Gastrocnemius medialis (tissue), 4 donors: Measurements from ENCODE around the gene ZNF845. TPM values are rescaled to one million over a fixed set of nuclear protein-coding genes. Genes with fewer than 3 reads are reported as not detected.

Source experiments
- ATAC-seq, 2 donors: fragments of 150-250 bp; one replicate each; pipeline ENCODE4 v1.9.1; 2016
- DNase-seq, 2 donors: peaks; one replicate each; pipeline ENCODE4 v3.0.0-alpha.2; 2019
- H3K27ac ChIP-seq, 4 donors: fragments of 200-600 bp; sonication (generic); 1 replicate in 1 of 4; 2 replicates in 3 of 4; pipeline ENCODE4 v1.5.1; 2016 to 2018; ENCODE audit warnings: mild to moderate bottlenecking in 2 of 4, moderate library complexity in 1 of 4
- H3K27me3 ChIP-seq, 3 donors: fragments of 200-600 bp; sonication (generic) in 2 of 3; 1 replicate in 1 of 3; 2 replicates in 2 of 3; pipeline versions ENCODE4 v1.5.1 to v1.6.0; 2016 to 2019; ENCODE audit warnings: mild to moderate bottlenecking in 1 of 3, moderate library complexity in 1 of 3
- H3K36me3 ChIP-seq, 2 donors: fragments of 200-600 bp; sonication (generic) in 1 of 2; one replicate each; pipeline ENCODE4 v1.5.1; 2017 to 2018
- H3K4me1 ChIP-seq, 2 donors: fragments of 200-600 bp; sonication (generic) in 1 of 2; one replicate each; pipeline ENCODE4 v1.5.1; 2016 to 2017; ENCODE audit warnings: mild to moderate bottlenecking in 2 of 2
- H3K4me3 ChIP-seq, 4 donors: fragments of 200-600 bp; sonication (generic) in 3 of 4; 1 replicate in 1 of 4; 2 replicates in 3 of 4; pipeline ENCODE4 v1.5.1; 2016 to 2019; ENCODE audit warnings: mild to moderate bottlenecking in 2 of 4
- H3K9me3 ChIP-seq, 3 donors: fragments of 200-600 bp; sonication (generic) in 2 of 3; 1 replicate in 1 of 3; 2 replicates in 2 of 3; pipeline ENCODE4 v1.5.1; 2016 to 2019
- POLR2A ChIP-seq, 2 donors: fragments of 450-650 bp; IDR thresholded peaks; one replicate each; pipeline ENCODE4 v1.6.1; 2017; ENCODE audit warnings: antibody characterized with exemption in 2 of 2, mild to moderate bottlenecking in 2 of 2, moderate library complexity in 2 of 2
- in situ Hi-C, 4 donors: fragments of 200-750 bp; cut with MboI; loops; one replicate each; pipeline versions ENCODE4 v1.15.0 to v1.8.0; 2017; ENCODE audit warnings: low sequenced_read_pairs in 4 of 4
- intact Hi-C: fragments of 100-400 bp; cut with DNase I; formaldehyde crosslinking; loops from one replicate; pipeline ENCODE4 v1.15.1; 2023; ENCODE audit warnings: low total_unique reads
- total RNA-seq, 4 donors: library from RNA; depleted of rRNA; stranded (reverse); fragments of >200 nt; gene quantifications; one replicate each; pipeline versions ENCODE4 v1.1.0 to v1.2.3, GENCODE V29; 2016
- TF ChIP-seq, protein P1 (sequence below), 5 experiments: fragments of 450-650 bp in 3 of 5; fragments of 200-600 bp in 2 of 5; sonication (generic) in 2 of 5; IDR thresholded peaks in 4 of 5; conservative IDR thresholded peaks in 1 of 5; 1 replicate in 4 of 5; 2 replicates in 1 of 5; pipeline ENCODE4 v1.5.1; 2016 to 2019; ENCODE audit warnings: antibody characterized with exemption in 5 of 5, mild to moderate bottlenecking in 3 of 5, moderate library complexity in 3 of 5

Gene ZNF845
- total RNA-seq, 4 donors from 2014 or later, result 1.00 to 2.3 (median 1.4) TPM

DNA sequence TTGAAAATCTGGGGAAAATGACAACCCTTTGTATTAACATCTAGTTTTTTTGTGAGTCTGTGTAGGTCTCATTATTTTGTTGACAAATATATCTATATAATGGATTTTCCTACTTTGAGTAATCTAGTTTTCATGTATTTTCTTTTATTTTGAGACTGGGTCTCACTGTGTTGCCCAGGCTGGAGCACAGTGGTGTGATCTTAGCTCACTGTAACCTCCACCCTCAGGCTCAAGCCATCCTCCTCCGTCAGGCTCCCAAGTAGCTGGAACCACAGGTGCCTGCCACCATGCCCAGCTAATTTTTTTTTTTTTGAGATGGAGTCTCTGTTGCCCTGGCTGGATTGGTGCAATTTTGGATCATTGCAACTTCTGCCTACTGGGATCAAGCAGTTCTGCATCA, 41.2 kb downstream of the ZNF845 start:
- no peaks in the 10 kb centered on the region for H3K9me3 ChIP-seq
- no peaks in the 10 kb centered on the region for H3K27me3 ChIP-seq
- intact Hi-C loops, result no loop called here
- no peaks in the 10 kb centered on the region for H3K36me3 ChIP-seq
- no peak overlapping the region for H3K27ac ChIP-seq
- ATAC-seq, result no peak
- in situ Hi-C loops, result no loop called here
- H3K4me1 ChIP-seq, result no peaks in the 10 kb centered on the region
- TF ChIP-seq, protein P1, sequence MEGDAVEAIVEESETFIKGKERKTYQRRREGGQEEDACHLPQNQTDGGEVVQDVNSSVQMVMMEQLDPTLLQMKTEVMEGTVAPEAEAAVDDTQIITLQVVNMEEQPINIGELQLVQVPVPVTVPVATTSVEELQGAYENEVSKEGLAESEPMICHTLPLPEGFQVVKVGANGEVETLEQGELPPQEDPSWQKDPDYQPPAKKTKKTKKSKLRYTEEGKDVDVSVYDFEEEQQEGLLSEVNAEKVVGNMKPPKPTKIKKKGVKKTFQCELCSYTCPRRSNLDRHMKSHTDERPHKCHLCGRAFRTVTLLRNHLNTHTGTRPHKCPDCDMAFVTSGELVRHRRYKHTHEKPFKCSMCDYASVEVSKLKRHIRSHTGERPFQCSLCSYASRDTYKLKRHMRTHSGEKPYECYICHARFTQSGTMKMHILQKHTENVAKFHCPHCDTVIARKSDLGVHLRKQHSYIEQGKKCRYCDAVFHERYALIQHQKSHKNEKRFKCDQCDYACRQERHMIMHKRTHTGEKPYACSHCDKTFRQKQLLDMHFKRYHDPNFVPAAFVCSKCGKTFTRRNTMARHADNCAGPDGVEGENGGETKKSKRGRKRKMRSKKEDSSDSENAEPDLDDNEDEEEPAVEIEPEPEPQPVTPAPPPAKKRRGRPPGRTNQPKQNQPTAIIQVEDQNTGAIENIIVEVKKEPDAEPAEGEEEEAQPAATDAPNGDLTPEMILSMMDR (IDR thresholded peaks at IDR 0.05 in 4 of 5, conservative IDR thresholded peaks at IDR 0.05 in 1 of 5), result no peak
- no peak for TF ChIP-seq POLR2A (IDR thresholded peaks at IDR 0.05)
- no peak overlapping the region for H3K4me3 ChIP-seq
- no peak for DNase-seq

DNA sequence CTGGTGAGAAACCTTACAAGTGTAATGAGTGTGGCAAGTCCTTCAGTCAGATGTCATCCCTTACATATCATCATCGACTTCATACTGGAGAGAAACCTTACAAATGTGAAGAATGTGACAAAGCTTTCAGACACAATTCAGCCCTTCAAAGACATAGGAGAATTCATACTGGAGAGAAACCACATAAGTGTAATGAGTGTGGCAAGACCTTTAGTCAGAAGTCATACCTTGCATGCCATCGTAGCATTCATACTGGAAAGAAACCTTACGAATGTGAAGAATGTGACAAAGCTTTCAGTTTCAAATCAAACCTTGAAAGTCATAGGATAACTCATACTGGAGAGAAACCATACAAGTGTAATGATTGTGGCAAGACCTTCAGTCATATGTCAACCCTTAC, 47.8 kb downstream of the ZNF845 start:
- in situ Hi-C loops, result no loop called here
- H3K4me1 ChIP-seq, result no peaks in the 10 kb centered on the region
- peaks cover 0 to 17% (median 0%) of the 10 kb centered on the region in 3 donors for H3K9me3 ChIP-seq
- peaks cover 0 to 5% of the 10 kb centered on the region in 2 donors for H3K36me3 ChIP-seq
- ATAC-seq, result no peak
- intact Hi-C loops, result no loop called here
- no peak overlapping the region for H3K27ac ChIP-seq
- TF ChIP-seq, protein P1 (IDR thresholded peaks at IDR 0.05 in 4 of 5, conservative IDR thresholded peaks at IDR 0.05 in 1 of 5), result no peak
- no peak for TF ChIP-seq POLR2A (IDR thresholded peaks at IDR 0.05)
- DNase-seq, result no peak
- no peaks in the 10 kb centered on the region for H3K27me3 ChIP-seq
- no peak overlapping the region for H3K4me3 ChIP-seq

DNA sequence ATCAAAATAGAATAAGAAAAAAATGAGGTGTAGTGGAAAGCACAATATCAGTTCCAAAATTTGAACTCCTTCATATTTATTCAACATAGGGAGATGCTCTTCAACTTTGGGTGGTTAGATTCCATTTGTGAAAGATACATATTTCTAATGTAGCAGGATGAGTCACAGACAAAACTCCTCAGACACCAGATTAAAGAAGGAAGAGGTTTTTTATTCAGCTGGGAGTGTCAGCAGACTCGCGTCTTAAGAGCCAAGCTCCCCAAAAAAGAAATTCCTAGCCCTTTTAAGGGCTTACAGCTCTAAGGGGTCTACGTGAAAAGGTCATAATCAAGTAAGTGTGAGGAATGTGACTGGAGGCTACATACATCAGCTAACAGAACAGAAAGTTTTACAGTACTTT, 54.6 kb downstream of the ZNF845 start:
- Histone ChIP-seq H3K4me3 (no peak overlapping the region), H3K36me3 (no peaks in the 10 kb centered on the region), H3K4me1 (no peaks in the 10 kb centered on the region), H3K9me3 (peaks cover 0 to 12% (median 0%) of the 10 kb centered on the region in 3 donors), H3K27ac (no peak overlapping the region), H3K27me3 (peaks cover 0 to 13% (median 12%) of the 10 kb centered on the region in 3 donors)
- ATAC-seq, result no peak
- DNase-seq, result no peak
- in situ Hi-C loops (no loop called here), intact Hi-C loops (no loop called here)
- TF ChIP-seq, protein P1 (IDR thresholded peaks at IDR 0.05 in 4 of 5, conservative IDR thresholded peaks at IDR 0.05 in 1 of 5), result no peak
- TF ChIP-seq POLR2A (IDR thresholded peaks at IDR 0.05), result no peak

DNA sequence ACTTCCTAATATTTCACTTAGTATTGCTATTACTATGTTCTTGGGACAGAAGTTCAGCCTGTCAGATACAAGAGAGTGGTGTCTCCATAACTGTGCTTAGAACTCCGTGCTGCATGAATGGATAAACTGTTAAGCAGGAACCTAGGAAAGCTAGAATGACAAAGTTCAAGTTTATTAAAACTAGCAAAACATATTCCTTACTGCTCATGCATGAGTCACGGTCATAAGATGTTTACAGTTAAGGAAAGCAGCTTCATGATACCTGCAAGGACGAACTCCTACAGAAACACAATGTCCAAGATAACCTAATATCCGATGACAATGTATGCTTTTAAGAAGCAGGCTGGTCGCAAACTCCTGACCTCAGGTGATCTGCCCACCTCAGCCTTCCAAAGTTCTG, 55.4 kb downstream of the ZNF845 start:
- Histone ChIP-seq H3K27ac (no peak overlapping the region), H3K27me3 (peaks cover 0 to 13% (median 12%) of the 10 kb centered on the region in 3 donors), H3K36me3 (no peaks in the 10 kb centered on the region), H3K9me3 (peaks cover 0 to 9% (median 0%) of the 10 kb centered on the region in 3 donors), H3K4me1 (peaks cover under 1 to 2% of the 10 kb centered on the region in 2 donors), H3K4me3 (no peak overlapping the region)
- no peak for TF ChIP-seq POLR2A (IDR thresholded peaks at IDR 0.05)
- TF ChIP-seq, protein P1 (IDR thresholded peaks at IDR 0.05 in 4 of 5, conservative IDR thresholded peaks at IDR 0.05 in 1 of 5), result no peak
- DNase-seq (no peak), ATAC-seq (no peak)
- intact Hi-C loops (no loop called here), in situ Hi-C loops (no loop called here)

GRCh38 chr19:53389571-53389970, 56.0 kb downstream of the ZNF845 start:
- H3K4me1 ChIP-seq, result peaks cover 7 to 8% of the 10 kb centered on the region in 2 donors
- ATAC-seq, result no peak
- in situ Hi-C loops (no loop called here), intact Hi-C loops (no loop called here)
- peaks cover 0 to 2% (median 0%) of the 10 kb centered on the region in 3 donors for H3K9me3 ChIP-seq
- TF ChIP-seq, protein P1 (IDR thresholded peaks at IDR 0.05 in 4 of 5, conservative IDR thresholded peaks at IDR 0.05 in 1 of 5), result no peak
- TF ChIP-seq POLR2A (IDR thresholded peaks at IDR 0.05), result no peak
- no peak overlapping the region for H3K27ac ChIP-seq
- DNase-seq, result no peak
- peak overlapping the region in 2 of 4 donors; percentile 20 to 34 for H3K4me3 ChIP-seq
- no peaks in the 10 kb centered on the region for H3K36me3 ChIP-seq
- peaks cover 0 to 13% (median 12%) of the 10 kb centered on the region in 3 donors for H3K27me3 ChIP-seq
